NCI-H446 treated with DMSO at 0.1 percent for 48 hours (cell line): ENCODE results near the gene IFITM5.

Source experiments
- DNase-seq: peaks from one replicate; lab custom pipeline; 2025; lab: John Stamatoyannopoulos, UW

Gene IFITM5

DNA sequence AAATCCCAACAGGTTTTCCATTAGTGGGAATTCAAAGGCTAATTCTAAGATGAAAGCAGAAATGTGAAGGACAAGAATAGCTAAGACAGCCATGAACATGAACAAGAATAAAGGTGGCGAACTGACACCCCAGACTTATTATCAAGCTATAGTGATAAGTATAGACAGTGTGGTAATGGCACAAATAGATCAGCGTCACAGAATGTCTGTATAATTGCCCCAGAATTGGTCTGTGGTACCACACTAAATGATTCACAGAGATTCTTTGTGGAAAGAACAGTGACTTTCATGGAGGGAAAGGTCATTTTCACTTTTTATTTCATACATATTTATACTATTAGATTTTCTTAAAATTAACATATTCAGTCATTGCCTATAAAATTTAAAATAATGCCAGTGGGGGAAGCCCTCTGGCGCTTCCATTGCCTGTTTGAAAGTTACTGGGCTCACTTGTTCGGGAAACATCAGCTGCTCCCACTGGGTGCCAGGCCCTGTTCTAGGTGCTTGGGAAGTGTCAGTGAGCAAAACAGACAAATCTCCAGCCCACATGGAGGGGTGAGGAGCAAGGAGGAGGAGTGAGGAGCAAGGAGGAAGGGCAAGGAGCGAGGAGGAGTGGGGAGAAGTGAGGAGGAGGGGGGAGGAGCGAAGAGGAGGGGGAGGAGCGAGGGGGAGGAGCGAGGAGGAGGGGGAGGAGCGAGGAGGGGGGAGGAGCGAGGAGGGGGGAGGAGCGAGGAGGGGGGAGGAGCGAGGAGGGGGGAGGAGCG, 32.5 kb downstream of the IFITM5 start:
- no peak for DNase-seq

DNA sequence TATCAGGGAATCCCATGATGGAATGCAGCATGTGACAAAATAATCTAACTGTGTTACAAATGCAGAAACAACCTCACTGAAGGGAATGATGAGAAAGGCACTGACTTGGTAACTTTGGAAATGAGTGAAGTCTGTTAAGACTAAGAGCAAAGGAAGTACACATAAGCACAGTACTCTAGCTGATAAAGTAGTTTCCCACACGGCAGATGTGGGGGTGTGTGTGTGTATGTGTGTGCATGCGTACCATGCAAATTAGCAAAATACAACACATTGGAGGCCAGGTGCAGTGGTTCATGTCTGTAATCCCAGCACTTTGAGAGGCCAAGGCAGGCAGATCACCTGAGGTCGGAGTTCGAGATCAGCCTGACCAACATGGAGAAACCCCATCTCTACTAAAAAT, 37.7 kb downstream of the IFITM5 start:
- no peak for DNase-seq

DNA sequence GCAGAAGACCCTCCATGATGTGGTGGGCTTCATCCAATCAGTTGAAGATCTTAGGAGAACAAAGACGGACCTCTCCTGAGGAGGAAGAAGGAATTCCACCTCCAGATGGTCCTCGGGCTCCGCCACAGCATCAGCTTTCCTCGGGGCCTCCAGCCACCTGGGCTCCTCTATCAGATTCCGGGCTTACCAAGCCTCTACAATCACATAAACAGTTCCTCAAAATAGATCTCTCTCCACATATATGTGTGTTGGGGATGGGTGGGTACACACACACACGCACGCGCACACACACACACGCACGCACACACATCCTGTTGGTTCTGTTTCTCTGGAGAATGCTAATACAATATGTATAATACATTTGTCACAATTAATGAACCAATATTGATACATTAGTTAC, 39.9 kb downstream of the IFITM5 start:
- DNase-seq = no peak

DNA sequence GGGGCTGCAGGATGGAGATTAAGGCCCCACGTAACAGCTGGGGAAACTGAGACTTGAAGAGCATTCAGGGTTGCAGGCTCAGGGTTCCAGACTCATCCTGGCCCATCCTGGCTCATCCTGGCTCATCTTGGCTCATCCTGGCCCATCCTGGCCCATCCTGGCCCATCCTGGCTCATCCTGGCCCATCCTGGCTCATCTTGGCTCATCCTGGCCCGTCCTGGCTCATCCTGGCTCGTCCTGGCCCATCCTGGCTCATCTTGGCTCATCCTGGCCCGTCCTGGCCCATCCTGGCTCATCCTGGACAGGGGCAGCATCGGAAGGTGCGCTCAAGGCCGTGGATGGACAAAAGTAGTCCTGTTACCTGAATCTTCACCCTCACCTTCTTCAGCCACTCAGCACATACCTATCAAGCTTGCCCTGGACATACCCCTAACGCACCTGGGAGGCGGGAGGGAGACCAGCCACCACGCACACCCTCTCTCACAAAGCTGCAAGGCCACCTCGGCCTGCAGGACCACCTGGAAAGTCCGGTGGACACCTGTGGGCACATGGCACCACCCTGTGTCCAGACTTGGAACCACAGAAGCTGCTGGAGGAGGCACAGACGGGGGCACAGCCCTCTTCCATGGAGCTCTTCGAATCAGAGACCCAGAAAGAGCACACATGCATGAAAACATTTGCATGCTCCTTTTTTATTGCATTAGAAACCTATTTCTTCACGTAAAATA, 41.4 kb downstream of the IFITM5 start:
- DNase-seq = no peak

DNA sequence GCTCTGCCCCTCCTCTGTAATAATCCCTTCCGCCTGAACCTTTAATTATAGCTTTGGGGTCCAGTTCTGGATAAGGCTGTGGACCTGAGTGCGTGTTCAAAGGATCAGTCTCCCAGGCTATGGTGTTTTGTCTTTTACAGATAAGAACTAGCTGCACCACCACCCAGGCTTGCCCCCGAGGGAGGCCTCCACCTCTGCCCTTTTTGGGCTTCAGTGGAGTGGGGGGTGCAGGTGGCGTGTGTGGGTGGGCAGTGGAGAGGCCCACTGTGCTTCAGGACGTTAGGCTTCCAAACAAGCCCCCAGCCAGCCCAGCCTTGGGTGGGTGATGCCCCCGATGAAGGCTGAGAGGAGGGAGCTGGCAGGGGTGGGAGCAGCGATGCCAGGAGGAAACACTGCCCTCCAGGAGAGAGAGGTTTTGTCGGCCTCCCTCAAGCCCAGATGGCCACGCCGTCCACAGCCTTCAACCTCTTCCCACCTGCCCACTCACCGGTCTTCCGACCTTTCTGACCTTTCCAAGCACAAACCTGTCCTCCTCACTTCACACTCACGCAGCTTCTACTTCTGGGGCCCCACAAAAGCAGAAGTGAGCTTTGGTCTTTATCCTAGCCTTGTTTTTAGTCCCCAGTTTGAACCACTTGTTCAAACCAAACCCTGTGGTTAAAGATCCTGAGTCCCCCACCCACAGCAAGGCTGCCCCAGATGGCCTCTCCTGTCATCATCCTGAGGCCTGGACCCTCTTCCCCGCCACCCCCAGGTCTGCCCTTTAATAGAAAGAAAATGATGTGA, 42.2 kb downstream of the IFITM5 start:
- no peak for DNase-seq

DNA sequence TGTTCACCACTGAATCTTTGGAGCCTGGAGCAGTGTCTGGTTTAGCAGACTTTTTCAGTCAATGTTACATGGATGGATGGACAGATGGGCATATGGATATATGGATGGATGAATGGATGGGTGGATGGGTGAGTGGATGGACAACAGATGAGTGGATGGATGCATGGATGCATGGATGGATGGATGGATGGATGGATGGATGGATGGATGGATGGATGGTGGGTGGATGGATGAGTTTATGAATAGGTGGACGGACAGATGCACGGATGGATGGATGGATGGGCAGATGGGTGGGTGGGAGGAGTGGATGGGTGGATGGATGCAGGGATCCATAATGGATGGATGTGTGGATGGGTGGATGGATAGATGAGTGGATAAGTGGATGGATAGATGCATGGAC, 43.5 kb downstream of the IFITM5 start:
- DNase-seq = no peak

DNA sequence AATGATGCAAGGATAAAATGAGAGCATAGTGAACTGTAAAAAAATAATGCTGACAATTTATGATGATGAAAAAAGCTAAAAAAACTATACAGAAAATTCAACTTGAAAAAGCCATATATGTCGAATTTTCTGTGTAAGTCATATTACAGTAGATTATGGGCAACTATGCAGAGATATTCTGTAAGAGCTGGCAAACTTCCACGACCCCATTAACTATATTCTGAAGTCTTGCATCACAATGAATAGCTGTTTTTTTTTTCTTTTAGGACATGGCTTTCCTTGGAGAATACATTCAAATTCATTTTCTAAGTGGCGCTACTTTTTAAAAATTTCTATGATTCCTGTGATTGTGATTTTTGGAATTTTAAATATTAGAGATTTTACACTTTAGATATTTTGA, 44.1 kb downstream of the IFITM5 start:
- DNase-seq = no peak

DNA sequence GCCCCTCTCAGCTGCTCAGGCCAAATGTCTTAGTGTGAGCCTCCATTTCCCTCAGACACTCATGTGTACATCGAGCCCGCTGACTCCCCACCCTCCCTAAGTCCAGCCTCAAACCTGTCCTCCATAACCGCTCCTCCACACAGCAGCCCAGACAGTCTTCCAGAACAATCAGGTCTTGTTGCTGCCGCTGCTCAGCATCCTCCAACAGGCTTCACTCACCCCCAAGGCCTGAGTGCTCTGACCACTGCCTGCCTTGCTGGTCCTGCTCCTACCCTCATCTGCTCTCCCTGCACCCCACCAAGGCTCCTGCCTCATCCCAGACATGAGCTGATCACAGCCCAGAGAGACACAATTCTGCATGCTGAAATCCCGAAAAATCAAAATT, 45.4 kb downstream of the IFITM5 start:
- no peak for DNase-seq

DNA sequence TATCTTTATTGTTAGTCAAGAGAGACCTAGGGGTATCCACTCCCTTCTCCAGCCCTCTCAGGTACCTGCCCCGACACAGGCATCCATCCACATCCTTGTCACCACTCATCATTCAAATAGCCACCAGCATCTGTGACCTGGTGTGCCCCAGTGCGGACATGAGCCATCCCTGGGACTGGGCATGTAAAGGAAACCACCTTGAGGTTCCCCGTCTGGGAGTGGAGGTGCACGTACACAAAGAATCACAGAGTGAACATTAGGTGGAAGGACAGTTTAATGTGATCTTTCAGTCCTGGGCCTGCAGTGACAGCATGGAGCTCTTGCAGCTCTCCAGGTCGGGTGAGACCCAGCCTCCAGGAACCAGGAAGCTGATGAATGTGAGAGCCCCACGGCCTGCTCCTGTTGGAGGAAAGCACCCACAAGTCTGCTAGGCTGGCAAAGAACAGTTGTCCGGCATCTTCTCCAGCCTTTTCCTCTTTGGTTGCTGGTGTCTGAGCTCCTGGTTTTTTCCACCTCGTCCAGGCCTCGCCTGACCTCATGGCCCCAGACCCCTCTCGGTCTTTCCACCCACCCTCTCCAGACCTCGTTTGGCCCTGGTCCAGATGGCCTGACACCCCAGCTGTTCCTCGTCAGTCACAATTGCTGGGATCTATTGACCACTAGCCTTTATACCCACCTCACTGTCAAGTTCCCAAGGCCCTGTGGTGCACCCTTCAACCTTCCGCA, 46.0 kb downstream of the IFITM5 start:
- DNase-seq = no peak

DNA sequence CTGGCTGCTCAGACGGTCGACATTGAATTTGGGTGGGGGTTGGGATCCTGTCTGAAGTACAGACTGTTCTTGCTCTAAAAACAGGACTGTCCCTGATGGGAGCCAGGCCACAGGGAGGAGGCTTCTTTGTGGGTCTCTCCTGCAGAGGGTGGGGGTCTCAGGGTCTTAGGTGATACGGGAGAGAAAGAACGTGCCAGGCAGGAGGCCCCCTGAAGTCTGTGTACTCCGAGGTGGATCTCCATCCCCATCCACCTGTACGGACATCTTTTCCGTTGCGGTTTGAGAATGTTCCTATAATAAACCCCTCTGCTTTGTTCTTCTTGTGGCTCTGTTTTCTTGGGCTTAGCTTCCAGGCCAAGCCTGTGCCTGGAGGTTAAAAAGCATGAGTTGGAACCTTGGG, 46.7 kb downstream of the IFITM5 start:
- DNase-seq = no peak

DNA sequence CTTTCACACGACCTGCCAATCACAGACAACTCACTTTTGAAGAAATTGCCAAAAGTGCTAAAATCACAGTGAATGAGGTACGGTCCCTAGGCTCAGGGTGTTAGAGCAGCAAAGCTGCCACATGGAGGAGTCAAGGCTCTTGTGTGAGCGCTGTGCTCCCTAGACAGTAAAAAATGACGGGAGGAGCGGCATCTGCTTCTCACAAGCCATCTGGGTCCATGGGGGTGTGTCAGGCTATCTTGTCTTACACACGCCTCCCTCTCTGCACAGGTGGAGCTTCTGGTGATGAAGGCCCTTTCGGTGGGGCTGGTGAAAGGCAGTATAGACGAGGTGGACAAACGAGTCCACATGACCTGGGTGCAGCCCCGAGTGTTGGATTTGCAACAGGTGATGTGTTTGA, 47.8 kb downstream of the IFITM5 start:
- DNase-seq = no peak

DNA sequence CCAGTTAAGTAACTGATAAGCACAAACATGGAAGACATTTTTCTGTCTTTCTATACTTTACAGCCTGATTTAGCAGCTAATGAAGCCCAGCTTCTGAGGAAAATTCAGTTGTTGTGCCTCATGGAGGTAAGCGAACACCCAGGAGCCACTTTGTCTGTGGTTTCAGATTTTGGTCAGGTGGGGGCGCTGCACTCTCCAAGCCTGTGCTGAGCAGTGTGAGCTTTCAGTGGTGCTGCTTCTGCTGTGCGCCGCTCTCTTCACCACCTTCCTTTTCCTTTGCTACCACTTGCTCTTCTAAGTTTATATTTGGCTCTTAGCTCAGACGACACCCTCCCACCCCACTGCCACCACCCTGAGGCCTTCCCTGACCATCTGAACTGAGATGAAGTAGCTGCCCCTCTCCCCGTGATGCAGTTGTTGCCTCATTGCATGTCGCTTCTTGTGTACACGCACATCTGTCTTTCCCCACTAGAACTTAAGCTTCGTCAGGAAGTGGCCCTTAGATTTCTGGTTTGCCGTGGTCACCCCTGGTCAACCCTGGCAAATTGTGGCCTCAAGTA, 48.5 kb downstream of the IFITM5 start:
- no peak for DNase-seq

DNA sequence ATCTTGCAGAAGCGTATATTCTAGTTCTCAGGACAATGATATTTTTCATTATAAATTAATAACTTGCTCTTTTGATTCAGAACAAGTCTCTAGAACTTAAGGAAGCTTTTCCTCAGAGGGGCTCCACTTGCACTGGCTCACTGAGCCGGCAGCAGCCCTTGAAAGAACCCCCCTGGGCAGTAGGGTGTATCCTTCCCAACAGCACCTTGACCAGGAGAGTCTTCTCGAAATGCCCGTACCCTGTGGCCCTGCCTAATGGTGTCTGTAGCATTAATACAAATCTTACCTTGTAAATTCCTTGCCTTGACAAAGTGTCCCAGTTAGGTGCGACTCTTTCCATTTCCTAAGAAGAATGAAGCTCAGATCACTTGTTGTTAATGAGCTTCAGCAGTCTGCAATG, 49.1 kb downstream of the IFITM5 start:
- no peak for DNase-seq

DNA sequence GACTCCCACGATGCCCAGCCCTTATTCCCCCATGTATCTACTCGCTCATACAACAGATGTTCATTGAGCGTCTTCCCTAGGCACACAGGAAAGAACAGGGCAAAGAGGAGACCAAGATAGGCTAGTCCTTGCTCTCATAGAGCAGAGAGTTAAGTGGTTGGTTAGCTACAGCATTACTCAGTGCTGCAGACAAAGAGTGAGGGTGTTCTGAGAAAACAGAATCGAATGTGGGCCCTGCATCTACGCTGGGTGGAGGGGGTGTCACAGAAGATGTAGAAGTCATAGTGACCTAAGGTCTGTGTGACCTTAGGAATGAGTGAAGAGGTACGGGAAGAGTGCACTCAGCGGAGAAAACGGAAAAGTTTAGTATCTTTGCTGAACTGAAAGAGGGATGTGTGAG, 50.3 kb downstream of the IFITM5 start:
- no peak for DNase-seq
